ENCODE results near the gene CSF2RB. TPM values are rescaled to one million over a fixed set of nuclear protein-coding genes. Genes with fewer than 3 reads are reported as not detected.

The CSF2RB gene
- total RNA-seq, 1 donor from 2014 or later = not detected

DNA sequence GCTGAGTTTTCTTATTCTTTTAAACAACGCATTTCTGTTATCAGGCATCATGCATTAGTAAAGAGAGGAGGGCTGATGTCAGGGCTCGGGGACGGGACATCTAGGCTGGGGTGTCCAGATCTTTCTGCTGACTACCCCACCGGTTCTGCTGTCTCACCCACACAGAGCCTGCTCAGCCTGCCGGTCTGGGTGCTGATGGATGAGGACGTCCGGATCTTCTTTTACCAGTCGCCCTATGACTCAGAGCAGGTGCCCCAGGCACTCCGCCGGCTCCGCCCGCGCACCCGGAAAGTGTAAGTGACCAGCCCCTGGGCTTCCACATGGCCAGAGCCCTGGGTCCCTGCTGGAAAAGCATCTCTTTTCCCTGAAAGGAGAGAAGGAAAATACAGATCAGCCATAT is 43.2 kb upstream of the CSF2RB start:
- Histone ChIP-seq H3K27me3 (peaks cover 12% of the 10 kb centered on the region), H3K4me2 (no peak overlapping the region), H2AFZ (replicated peaks) (no peak overlapping the region), H3K36me3 (no peaks in the 10 kb centered on the region), H3K4me1 (no peaks in the 10 kb centered on the region), H3K79me2 (ENCODE audit: low read depth) (no peaks in the 10 kb centered on the region), H3F3A (ENCODE audit: low read depth) (no peaks in the 10 kb centered on the region), H3K9ac (no peak overlapping the region), H3K4me3 (no peak overlapping the region), H3K9me3 (ENCODE audit: low read depth) (no peaks in the 10 kb centered on the region), H4K20me1 (ENCODE audit: low read depth) (no peaks in the 10 kb centered on the region), H3K27ac (no peak overlapping the region)
- TF ChIP-seq EZH2 (IDR thresholded peaks at IDR 0.05) (no peak), EZH2phosphoT487 (IDR thresholded peaks at IDR 0.05) (no peak)
- TF ChIP-seq, protein P1, sequence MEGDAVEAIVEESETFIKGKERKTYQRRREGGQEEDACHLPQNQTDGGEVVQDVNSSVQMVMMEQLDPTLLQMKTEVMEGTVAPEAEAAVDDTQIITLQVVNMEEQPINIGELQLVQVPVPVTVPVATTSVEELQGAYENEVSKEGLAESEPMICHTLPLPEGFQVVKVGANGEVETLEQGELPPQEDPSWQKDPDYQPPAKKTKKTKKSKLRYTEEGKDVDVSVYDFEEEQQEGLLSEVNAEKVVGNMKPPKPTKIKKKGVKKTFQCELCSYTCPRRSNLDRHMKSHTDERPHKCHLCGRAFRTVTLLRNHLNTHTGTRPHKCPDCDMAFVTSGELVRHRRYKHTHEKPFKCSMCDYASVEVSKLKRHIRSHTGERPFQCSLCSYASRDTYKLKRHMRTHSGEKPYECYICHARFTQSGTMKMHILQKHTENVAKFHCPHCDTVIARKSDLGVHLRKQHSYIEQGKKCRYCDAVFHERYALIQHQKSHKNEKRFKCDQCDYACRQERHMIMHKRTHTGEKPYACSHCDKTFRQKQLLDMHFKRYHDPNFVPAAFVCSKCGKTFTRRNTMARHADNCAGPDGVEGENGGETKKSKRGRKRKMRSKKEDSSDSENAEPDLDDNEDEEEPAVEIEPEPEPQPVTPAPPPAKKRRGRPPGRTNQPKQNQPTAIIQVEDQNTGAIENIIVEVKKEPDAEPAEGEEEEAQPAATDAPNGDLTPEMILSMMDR (IDR thresholded peaks at IDR 0.05) = no peak
- no peak for DNase-seq (ENCODE audit: low spot score)
- no peak overlapping the region for H3K27ac Mint-ChIP-seq
- H3K9me3 Mint-ChIP-seq = peaks cover 2% of the 10 kb centered on the region
- no peaks in the 10 kb centered on the region for H3K4me1 Mint-ChIP-seq
- no peaks in the 10 kb centered on the region for H3K36me3 Mint-ChIP-seq
- H3K4me3 Mint-ChIP-seq = no peak overlapping the region
- H3K27me3 Mint-ChIP-seq (ENCODE audit: insufficient read depth, low read depth) = peaks cover 25% of the 10 kb centered on the region

DNA sequence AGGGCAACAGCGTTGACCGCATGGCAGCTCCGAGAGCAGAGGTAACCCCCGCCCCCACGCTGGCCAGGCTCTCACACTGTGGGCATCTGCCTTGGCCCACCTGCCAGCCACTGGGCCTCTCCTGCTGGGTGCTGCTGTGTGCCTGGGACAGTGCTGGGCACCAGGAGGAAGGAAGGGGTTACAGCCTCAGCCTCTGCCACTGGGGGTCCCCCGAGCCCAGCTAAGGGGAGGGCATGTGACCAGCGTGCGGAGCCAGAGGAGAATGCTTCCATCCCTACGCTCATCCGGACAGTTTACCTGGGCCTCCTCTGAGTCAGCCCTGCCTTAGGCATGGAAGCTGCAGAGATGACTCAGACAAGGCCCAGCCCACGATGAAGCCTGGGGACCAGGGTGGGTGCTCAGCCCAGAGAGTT is 41.8 kb upstream of the CSF2RB start:
- Mint-ChIP-seq H3K27ac (no peak overlapping the region), H3K4me3 (no peak overlapping the region), H3K4me1 (no peaks in the 10 kb centered on the region), H3K27me3 (ENCODE audit: insufficient read depth, low read depth) (peaks cover 18% of the 10 kb centered on the region), H3K36me3 (no peaks in the 10 kb centered on the region), H3K9me3 (peaks cover 2% of the 10 kb centered on the region)
- Histone ChIP-seq H3K79me2 (ENCODE audit: low read depth) (no peaks in the 10 kb centered on the region), H4K20me1 (ENCODE audit: low read depth) (no peaks in the 10 kb centered on the region), H2AFZ (replicated peaks) (no peak overlapping the region), H3K9me3 (ENCODE audit: low read depth) (no peaks in the 10 kb centered on the region), H3K27ac (no peak overlapping the region), H3K4me1 (no peaks in the 10 kb centered on the region), H3K4me3 (no peak overlapping the region), H3K9ac (no peak overlapping the region), H3K27me3 (no peaks in the 10 kb centered on the region), H3K36me3 (no peaks in the 10 kb centered on the region), H3K4me2 (no peak overlapping the region), H3F3A (ENCODE audit: low read depth) (no peaks in the 10 kb centered on the region)
- DNase-seq (ENCODE audit: low spot score) = peak; percentile 10
- TF ChIP-seq EZH2 (IDR thresholded peaks at IDR 0.05) (no peak), EZH2phosphoT487 (IDR thresholded peaks at IDR 0.05) (no peak)
- TF ChIP-seq, protein P1 (IDR thresholded peaks at IDR 0.05) = no peak

DNA sequence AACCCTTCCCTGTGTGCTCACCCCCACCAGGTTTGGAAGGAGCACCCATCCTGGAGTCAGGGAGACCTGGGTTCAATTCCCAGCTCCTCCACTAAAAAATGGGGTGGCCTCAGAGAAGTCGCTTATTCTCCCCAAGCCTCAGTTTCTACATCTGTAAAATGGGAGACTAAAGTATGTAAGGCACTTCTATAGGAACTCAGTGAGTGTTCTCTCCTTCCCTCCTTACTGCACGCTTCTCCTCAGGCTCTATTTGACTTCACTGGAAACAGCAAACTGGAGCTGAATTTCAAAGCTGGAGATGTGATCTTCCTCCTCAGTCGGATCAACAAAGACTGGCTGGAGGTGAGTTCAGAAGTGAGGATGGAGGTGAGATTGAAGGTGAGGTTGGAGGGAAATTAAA is 41.3 kb upstream of the CSF2RB start:
- no peaks in the 10 kb centered on the region for H3K9me3 ChIP-seq (ENCODE audit: low read depth)
- Mint-ChIP-seq H3K27ac (peak overlapping the region; percentile 20), H3K4me3 (no peak overlapping the region), H3K9me3 (peaks cover 2% of the 10 kb centered on the region), H3K4me1 (no peaks in the 10 kb centered on the region), H3K36me3 (no peaks in the 10 kb centered on the region), H3K27me3 (ENCODE audit: insufficient read depth, low read depth) (peaks cover 14% of the 10 kb centered on the region)
- TF ChIP-seq, protein P1 (IDR thresholded peaks at IDR 0.05) = no peak
- TF ChIP-seq EZH2phosphoT487 (IDR thresholded peaks at IDR 0.05) = no peak
- TF ChIP-seq EZH2 (IDR thresholded peaks at IDR 0.05) = no peak
- H3K4me1 ChIP-seq = no peaks in the 10 kb centered on the region
- no peak overlapping the region for H3K9ac ChIP-seq
- H3F3A ChIP-seq (ENCODE audit: low read depth) = no peaks in the 10 kb centered on the region
- no peaks in the 10 kb centered on the region for H4K20me1 ChIP-seq (ENCODE audit: low read depth)
- no peak for DNase-seq (ENCODE audit: low spot score)
- no peak overlapping the region for H2AFZ ChIP-seq (replicated peaks)
- H3K27me3 ChIP-seq = no peaks in the 10 kb centered on the region
- no peaks in the 10 kb centered on the region for H3K36me3 ChIP-seq
- H3K4me2 ChIP-seq = no peak overlapping the region
- no peaks in the 10 kb centered on the region for H3K79me2 ChIP-seq (ENCODE audit: low read depth)
- no peak overlapping the region for H3K27ac ChIP-seq
- no peak overlapping the region for H3K4me3 ChIP-seq
